ENCODE measurements around the gene EEF1A2. TPM values are rescaled to one million over a fixed set of nuclear protein-coding genes. Genes with fewer than 3 reads are reported as not detected.

The EEF1A2 gene
- polyA plus RNA-seq, 2 of the 4 experiments (the other 2 are of a cell fraction): 16.3 to 129 TPM

DNA sequence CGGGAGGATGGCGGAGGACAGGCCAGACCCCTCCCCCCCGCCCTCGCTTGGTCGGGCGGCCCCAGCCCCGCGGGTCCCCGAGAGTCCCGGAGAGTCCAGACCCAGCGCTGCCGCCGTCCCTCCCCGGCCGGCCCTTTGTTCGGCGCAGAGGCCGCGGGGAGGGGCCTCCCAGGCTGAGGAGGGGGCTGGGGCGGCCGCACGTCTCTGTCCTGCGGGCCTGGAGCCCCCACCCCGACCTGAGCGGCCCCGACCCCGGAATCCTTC lies 27.2 kb downstream of the EEF1A2 start:
- FAIRE-seq (no peak), ATAC-seq (peak in 1 of 2 experiments; percentile 10; a peak in 1 of 6 replicates), DNase-seq (ENCODE audit: low read depth in 1 of 2, low spot score in 1 of 2) (no peak)
- Histone ChIP-seq H3K4me1 (peaks cover 13% of the 10 kb centered on the region), H3K4me2 (peak overlapping the region; percentile 99), H3K27ac (peak overlapping the region in 1 of 2 experiments; percentile 72; a peak in 1 of 6 replicates), H3K9me3 (no peaks in the 10 kb centered on the region), H3K4me3 (peak overlapping the region; percentile 46)
- ChIA-PET CTCF (interaction anchor here (1.3 to 1.5 kb wide), 2 partner anchors 20 to 25 kb away, joined by 3 to 4 read pairs; no protein-coding TSS in a partner anchor), POLR2A (no interaction called here)
- TF ChIP-seq CBX8 (IDR thresholded peaks at IDR 0.05) (no peak), KDM5A (IDR thresholded peaks at IDR 0.05) (no peak), FOXS1 (CRISPR knock-in tag; IDR thresholded peaks at IDR 0.05) (no peak), EHMT2 (IDR thresholded peaks at IDR 0.05; ENCODE audit: low read depth) (no peak), USF2 (IDR thresholded peaks at IDR 0.05) (no peak), BHLHE40 (IDR thresholded peaks at IDR 0.05; ENCODE audit: low read depth, low read length) (no peak), ZFP36 (IDR thresholded peaks at IDR 0.05; ENCODE audit: borderline replicate concordance, partially characterized antibody) (no peak), TFCP2L1 (CRISPR knock-in tag; IDR thresholded peaks at IDR 0.05) (no peak), ZSCAN20 (CRISPR knock-in tag; IDR thresholded peaks at IDR 0.05) (no peak), PHF8 (IDR thresholded peaks at IDR 0.05; ENCODE audit: borderline replicate concordance, low read depth) (no peak), HOXA7 (CRISPR knock-in tag; IDR thresholded peaks at IDR 0.05) (no peak), MYC (IDR thresholded peaks at IDR 0.05; ENCODE audit: borderline replicate concordance, low read length) (no peak), ZC3H11A (IDR thresholded peaks at IDR 0.05) (no peak), EHF (CRISPR knock-in tag; IDR thresholded peaks at IDR 0.05) (no peak), RARB (CRISPR knock-in tag; IDR thresholded peaks at IDR 0.05) (no peak), GATA3 (IDR thresholded peaks at IDR 0.05; ENCODE audit: borderline replicate concordance) (no peak)
- TF ChIP-seq, protein P1, sequence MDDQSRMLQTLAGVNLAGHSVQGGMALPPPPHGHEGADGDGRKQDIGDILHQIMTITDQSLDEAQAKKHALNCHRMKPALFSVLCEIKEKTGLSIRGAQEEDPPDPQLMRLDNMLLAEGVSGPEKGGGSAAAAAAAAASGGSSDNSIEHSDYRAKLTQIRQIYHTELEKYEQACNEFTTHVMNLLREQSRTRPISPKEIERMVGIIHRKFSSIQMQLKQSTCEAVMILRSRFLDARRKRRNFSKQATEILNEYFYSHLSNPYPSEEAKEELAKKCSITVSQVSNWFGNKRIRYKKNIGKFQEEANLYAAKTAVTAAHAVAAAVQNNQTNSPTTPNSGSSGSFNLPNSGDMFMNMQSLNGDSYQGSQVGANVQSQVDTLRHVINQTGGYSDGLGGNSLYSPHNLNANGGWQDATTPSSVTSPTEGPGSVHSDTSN (IDR thresholded peaks at IDR 0.05): no peak
- TF ChIP-seq, protein P2, sequence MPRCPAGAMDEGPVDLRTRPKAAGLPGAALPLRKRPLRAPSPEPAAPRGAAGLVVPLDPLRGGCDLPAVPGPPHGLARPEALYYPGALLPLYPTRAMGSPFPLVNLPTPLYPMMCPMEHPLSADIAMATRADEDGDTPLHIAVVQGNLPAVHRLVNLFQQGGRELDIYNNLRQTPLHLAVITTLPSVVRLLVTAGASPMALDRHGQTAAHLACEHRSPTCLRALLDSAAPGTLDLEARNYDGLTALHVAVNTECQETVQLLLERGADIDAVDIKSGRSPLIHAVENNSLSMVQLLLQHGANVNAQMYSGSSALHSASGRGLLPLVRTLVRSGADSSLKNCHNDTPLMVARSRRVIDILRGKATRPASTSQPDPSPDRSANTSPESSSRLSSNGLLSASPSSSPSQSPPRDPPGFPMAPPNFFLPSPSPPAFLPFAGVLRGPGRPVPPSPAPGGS (IDR thresholded peaks at IDR 0.05): no peak
- TF ChIP-seq, protein P3, sequence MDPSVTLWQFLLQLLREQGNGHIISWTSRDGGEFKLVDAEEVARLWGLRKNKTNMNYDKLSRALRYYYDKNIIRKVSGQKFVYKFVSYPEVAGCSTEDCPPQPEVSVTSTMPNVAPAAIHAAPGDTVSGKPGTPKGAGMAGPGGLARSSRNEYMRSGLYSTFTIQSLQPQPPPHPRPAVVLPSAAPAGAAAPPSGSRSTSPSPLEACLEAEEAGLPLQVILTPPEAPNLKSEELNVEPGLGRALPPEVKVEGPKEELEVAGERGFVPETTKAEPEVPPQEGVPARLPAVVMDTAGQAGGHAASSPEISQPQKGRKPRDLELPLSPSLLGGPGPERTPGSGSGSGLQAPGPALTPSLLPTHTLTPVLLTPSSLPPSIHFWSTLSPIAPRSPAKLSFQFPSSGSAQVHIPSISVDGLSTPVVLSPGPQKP (IDR thresholded peaks at IDR 0.05; ENCODE audit: low read depth, low read length): no peak
- TF ChIP-seq, protein P4, sequence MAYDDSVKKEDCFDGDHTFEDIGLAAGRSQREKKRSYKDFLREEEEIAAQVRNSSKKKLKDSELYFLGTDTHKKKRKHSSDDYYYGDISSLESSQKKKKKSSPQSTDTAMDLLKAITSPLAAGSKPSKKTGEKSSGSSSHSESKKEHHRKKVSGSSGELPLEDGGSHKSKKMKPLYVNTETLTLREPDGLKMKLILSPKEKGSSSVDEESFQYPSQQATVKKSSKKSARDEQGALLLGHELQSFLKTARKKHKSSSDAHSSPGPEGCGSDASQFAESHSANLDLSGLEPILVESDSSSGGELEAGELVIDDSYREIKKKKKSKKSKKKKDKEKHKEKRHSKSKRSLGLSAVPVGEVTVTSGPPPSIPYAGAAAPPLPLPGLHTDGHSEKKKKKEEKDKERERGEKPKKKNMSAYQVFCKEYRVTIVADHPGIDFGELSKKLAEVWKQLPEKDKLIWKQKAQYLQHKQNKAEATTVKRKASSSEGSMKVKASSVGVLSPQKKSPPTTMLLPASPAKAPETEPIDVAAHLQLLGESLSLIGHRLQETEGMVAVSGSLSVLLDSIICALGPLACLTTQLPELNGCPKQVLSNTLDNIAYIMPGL (CRISPR knock-in tag; IDR thresholded peaks at IDR 0.05; ENCODE audit: borderline replicate concordance): no peak
- 0% methylated on average over 4 of the region's 27 CpGs for WGBS (ENCODE audit: missing lambda C conversion rate)

- no peak overlapping the region; a peak in 1 of 6 replicates for H3K27ac ChIP-seq
- H3K4me1 ChIP-seq: peaks cover 13% of the 10 kb centered on the region
- ChIA-PET POLR2A (interaction anchor here (0.9 kb wide), 1 partner anchor 49 kb away, joined by 4 read pairs; the partner anchor contains the start of gene PPDPF), CTCF (interaction anchor here (1.1 to 2.9 kb wide), 3 partner anchors 12 to 25 kb away, joined by 3 to 16 read pairs (median 4); no protein-coding TSS in a partner anchor)
- H3K4me2 ChIP-seq: peak overlapping the region; percentile 99
- DNase-seq (ENCODE audit: low read depth in 1 of 2, low spot score in 1 of 2) (no peak), FAIRE-seq (no peak), ATAC-seq (peak in 1 of 2 experiments; percentile 33; a peak in 2 of 6 replicates)
- no peaks in the 10 kb centered on the region for H3K9me3 ChIP-seq
- TF ChIP-seq ZFP36 (IDR thresholded peaks at IDR 0.05; ENCODE audit: borderline replicate concordance, partially characterized antibody) (no peak), HDAC2 (IDR thresholded peaks at IDR 0.05) (no peak), EP300 (IDR thresholded peaks at IDR 0.05) (no peak), TFCP2L1 (CRISPR knock-in tag; IDR thresholded peaks at IDR 0.05) (no peak), ZNF302 (CRISPR knock-in tag; IDR thresholded peaks at IDR 0.05) (no peak), NPAS2 (CRISPR knock-in tag; IDR thresholded peaks at IDR 0.05; ENCODE audit: borderline replicate concordance) (no peak), FOSL2 (IDR thresholded peaks at IDR 0.05) (no peak), FOSL2 (CRISPR knock-in tag; IDR thresholded peaks at IDR 0.05) (no peak), ZSCAN20 (CRISPR knock-in tag; IDR thresholded peaks at IDR 0.05) (no peak), RNF2 (IDR thresholded peaks at IDR 0.05; ENCODE audit: borderline replicate concordance, low read depth) (no peak)
- peak overlapping the region; percentile 46; the same call in 2 of the 3 replicates for H3K4me3 ChIP-seq
- WGBS (ENCODE audit: missing lambda C conversion rate): 39% methylated on average over 10 of the region's 46 CpGs
These were observed 27.7 kb downstream of the EEF1A2 start for GRCh38 chr20:63471002-63471716.
